Measurements from ENCODE around the gene EPHA6. TPM values are rescaled to one million over a fixed set of nuclear protein-coding genes. Genes with fewer than 3 reads are reported as not detected.

Gene EPHA6
- total and polyA plus RNA-seq, 2 donors (not counting 3 experiments of a cell fraction or from before 2014, with no cell fraction given) = not detected

DNA sequence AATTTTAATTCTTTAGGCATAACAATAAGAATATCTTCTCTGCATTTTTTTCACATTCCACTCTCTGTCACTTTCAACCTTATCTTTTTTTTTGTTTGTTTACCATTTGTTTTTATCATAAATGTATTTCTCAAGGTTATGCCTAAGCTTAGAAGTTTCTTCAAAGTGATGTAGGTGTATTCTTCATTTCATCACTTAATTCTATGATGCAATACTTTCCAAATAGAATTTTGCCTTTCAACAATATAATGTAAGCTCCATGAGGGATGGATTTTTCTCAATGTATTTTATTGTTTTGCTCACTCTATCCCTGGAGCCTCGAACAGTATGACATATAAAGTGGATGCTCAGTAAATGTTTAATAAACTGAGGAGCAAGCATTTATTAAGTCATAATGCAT is 444.9 kb downstream of the EPHA6 start:
- CTCF ChIA-PET = no interaction called here
- Histone ChIP-seq H2AFZ (ENCODE audit: low read depth, low read length) (no peak overlapping the region), H3K27ac (ENCODE audit: insufficient read depth, low read depth, low read length) (no peak overlapping the region), H3K36me3 (ENCODE audit: control insufficient read depth in 2 of 2, extremely low read depth in 1 of 2, insufficient read depth in 2 of 2, low read length in 2 of 2) (no peaks in the 10 kb centered on the region), H3K4me2 (ENCODE audit: insufficient read depth, low read length) (no peak overlapping the region), H3K9me3 (replicated peaks; ENCODE audit: control insufficient read depth, insufficient read depth, low read length) (no peaks in the 10 kb centered on the region), H3K79me2 (ENCODE audit: control insufficient read depth, insufficient read depth, low read length) (no peaks in the 10 kb centered on the region), H4K20me1 (replicated peaks; ENCODE audit: control insufficient read depth, extremely low read depth, insufficient read depth, low read length) (no peaks in the 10 kb centered on the region), H3K4me1 (ENCODE audit: control insufficient read depth, extremely low read depth, insufficient read depth, low read length) (no peaks in the 10 kb centered on the region), H3K27me3 (ENCODE audit: control insufficient read depth in 2 of 2, insufficient read depth in 2 of 2, low read length in 2 of 2) (no peaks in the 10 kb centered on the region), H3K4me3 (replicated peaks in 1 of 3; ENCODE audit: insufficient read depth in 1 of 3, low read depth in 1 of 3, low read length in 3 of 3) (no peak overlapping the region), H3K9ac (replicated peaks; ENCODE audit: extremely low read depth, insufficient read depth, low read length) (no peak overlapping the region), H3K9me1 (replicated peaks; ENCODE audit: control insufficient read depth, extremely low read depth, insufficient read depth, low read length) (no peaks in the 10 kb centered on the region)
- POLR2A ChIA-PET = no interaction called here
- dilution Hi-C loops (cut with MboI; ENCODE audit: extremely low pct_ligation_motif_present, low sequenced_read_pairs) (no loop called here), intact Hi-C loops (cut with micrococcal nuclease) (no loop called here)
- FAIRE-seq (no peak), DNase-seq (ENCODE audit: low read depth, low spot score) (no peak)
- TF ChIP-seq POLR2AphosphoS5 (IDR thresholded peaks at IDR 0.05; ENCODE audit: insufficient read depth, low read depth, low read length) (no peak), POLR2A (IDR thresholded peaks at IDR 0.05; ENCODE audit: low read depth, low read length) (no peak), MAX (IDR thresholded peaks at IDR 0.05; ENCODE audit: insufficient read depth, insufficient read length) (no peak), FOS (IDR thresholded peaks at IDR 0.05; ENCODE audit: borderline replicate concordance, insufficient read depth, low read length) (no peak), JUN (IDR thresholded peaks at IDR 0.05; ENCODE audit: borderline replicate concordance, insufficient read depth, insufficient read length, low read depth) (no peak), MYC (IDR thresholded peaks at IDR 0.05; ENCODE audit: low read depth, low read length) (no peak), EZH2 (IDR thresholded peaks at IDR 0.05; ENCODE audit: borderline replicate concordance, low read depth, low read length, severe bottlenecking) (no peak), GATA2 (IDR thresholded peaks at IDR 0.05; ENCODE audit: insufficient read depth, insufficient read length, low read depth, low read length) (no peak)
- TF ChIP-seq, protein P1, sequence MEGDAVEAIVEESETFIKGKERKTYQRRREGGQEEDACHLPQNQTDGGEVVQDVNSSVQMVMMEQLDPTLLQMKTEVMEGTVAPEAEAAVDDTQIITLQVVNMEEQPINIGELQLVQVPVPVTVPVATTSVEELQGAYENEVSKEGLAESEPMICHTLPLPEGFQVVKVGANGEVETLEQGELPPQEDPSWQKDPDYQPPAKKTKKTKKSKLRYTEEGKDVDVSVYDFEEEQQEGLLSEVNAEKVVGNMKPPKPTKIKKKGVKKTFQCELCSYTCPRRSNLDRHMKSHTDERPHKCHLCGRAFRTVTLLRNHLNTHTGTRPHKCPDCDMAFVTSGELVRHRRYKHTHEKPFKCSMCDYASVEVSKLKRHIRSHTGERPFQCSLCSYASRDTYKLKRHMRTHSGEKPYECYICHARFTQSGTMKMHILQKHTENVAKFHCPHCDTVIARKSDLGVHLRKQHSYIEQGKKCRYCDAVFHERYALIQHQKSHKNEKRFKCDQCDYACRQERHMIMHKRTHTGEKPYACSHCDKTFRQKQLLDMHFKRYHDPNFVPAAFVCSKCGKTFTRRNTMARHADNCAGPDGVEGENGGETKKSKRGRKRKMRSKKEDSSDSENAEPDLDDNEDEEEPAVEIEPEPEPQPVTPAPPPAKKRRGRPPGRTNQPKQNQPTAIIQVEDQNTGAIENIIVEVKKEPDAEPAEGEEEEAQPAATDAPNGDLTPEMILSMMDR (IDR thresholded peaks at IDR 0.05; ENCODE audit: extremely low read depth in 1 of 2, insufficient read depth in 1 of 2, low read depth in 1 of 2, low read length in 2 of 2) = no peak
- BruUV-seq (replicated peaks) = no TSS peak

Data from endothelial cell of umbilical vein (primary cell).